ENCODE data around the gene DGAT2L6.
"Not testable (repeated sequence)": the region's sequence is repeated elsewhere in the genome, so short reads cannot be mapped to it uniquely, and the experiment has no call there.

DGAT2L6 gene

GRCh38 chrX:70226687-70227086, 49.4 kb downstream of the DGAT2L6 start:
- H3K36me3 ChIP-seq = no peaks in the 10 kb centered on the region
- no peaks in the 10 kb centered on the region for H3K4me1 ChIP-seq (ENCODE audit: control insufficient read depth in 1 of 2, insufficient read depth in 1 of 2, low read depth in 1 of 2, low read length in 1 of 2)
- no peak overlapping the region for H3K4me3 ChIP-seq (ENCODE audit: low read depth in 1 of 2, low read length in 1 of 2)
- TF ChIP-seq, protein P1, sequence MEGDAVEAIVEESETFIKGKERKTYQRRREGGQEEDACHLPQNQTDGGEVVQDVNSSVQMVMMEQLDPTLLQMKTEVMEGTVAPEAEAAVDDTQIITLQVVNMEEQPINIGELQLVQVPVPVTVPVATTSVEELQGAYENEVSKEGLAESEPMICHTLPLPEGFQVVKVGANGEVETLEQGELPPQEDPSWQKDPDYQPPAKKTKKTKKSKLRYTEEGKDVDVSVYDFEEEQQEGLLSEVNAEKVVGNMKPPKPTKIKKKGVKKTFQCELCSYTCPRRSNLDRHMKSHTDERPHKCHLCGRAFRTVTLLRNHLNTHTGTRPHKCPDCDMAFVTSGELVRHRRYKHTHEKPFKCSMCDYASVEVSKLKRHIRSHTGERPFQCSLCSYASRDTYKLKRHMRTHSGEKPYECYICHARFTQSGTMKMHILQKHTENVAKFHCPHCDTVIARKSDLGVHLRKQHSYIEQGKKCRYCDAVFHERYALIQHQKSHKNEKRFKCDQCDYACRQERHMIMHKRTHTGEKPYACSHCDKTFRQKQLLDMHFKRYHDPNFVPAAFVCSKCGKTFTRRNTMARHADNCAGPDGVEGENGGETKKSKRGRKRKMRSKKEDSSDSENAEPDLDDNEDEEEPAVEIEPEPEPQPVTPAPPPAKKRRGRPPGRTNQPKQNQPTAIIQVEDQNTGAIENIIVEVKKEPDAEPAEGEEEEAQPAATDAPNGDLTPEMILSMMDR (IDR thresholded peaks at IDR 0.05) = no peak
- no peak overlapping the region for H3K27ac ChIP-seq
- no peaks in the 10 kb centered on the region for H3K9me3 ChIP-seq
- no peaks in the 10 kb centered on the region for H3K27me3 ChIP-seq

GRCh38 chrX:70231666-70232065, 54.4 kb downstream of the DGAT2L6 start:
- Histone ChIP-seq H3K36me3 (no peaks in the 10 kb centered on the region), H3K27ac (no peak overlapping the region)
- TF ChIP-seq, protein P1 (IDR thresholded peaks at IDR 0.05) = no peak

GRCh38 chrX:70234355-70234754, 57.1 kb downstream of the DGAT2L6 start, which contains the start of gene AWAT1:
TSS of gene AWAT1 (plus strand) at chrX:70234655. CDS start at chrX:70234696, 41 bp downstream.
- Histone ChIP-seq H3K9me3 (no peaks in the 10 kb centered on the region), H3K36me3 (no peaks in the 10 kb centered on the region), H3K4me3 (ENCODE audit: low read depth in 1 of 2, low read length in 1 of 2) (no peak within 1 kb of the TSS), H3K4me1 (ENCODE audit: control insufficient read depth in 1 of 2, insufficient read depth in 1 of 2, low read depth in 1 of 2, low read length in 1 of 2) (no peaks in the 10 kb centered on the region), H3K27ac (no peak within 1 kb of the TSS), H3K27me3 (no peaks in the 10 kb centered on the region)
- TF ChIP-seq, protein P1 (IDR thresholded peaks at IDR 0.05) = no peak

More at GRCh38 chrX:70231666-70232065, 54.4 kb downstream of the DGAT2L6 start:
- Histone ChIP-seq H3K4me1 (ENCODE audit: control insufficient read depth in 1 of 2, insufficient read depth in 1 of 2, low read depth in 1 of 2, low read length in 1 of 2) (no peaks in the 10 kb centered on the region), H3K9me3 (no peaks in the 10 kb centered on the region), H3K4me3 (ENCODE audit: low read depth in 1 of 2, low read length in 1 of 2) (no peak overlapping the region), H3K27me3 (no peaks in the 10 kb centered on the region)

DNA sequence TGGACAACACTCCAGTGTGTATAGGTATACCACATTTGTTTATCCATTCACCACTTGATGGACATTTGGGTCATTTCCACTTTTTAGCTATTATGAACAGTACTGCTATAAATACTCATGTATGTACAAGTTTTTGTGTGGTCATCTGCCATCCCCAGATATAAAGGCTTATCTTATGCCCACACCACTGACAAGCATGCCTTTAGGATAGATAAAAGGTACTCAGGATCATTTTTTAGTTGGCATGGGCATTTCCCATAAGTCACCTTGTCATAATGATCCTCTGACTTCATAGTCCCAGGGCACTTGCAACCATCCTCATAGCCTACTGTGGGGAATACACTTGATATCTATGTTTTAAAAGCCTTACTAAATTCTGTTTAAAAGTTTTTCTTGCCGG, 63.5 kb downstream of the DGAT2L6 start:
- no peaks in the 10 kb centered on the region for H3K4me1 ChIP-seq (ENCODE audit: control insufficient read depth in 1 of 2, insufficient read depth in 1 of 2, low read depth in 1 of 2, low read length in 1 of 2)
- H3K9me3 ChIP-seq = no peaks in the 10 kb centered on the region
- H3K27me3 ChIP-seq = no peaks in the 10 kb centered on the region
- no peak overlapping the region for H3K4me3 ChIP-seq (ENCODE audit: low read depth in 1 of 2, low read length in 1 of 2)
- no peak overlapping the region for H3K27ac ChIP-seq
- no peaks in the 10 kb centered on the region for H3K36me3 ChIP-seq
- TF ChIP-seq, protein P1 (IDR thresholded peaks at IDR 0.05) = no peak

- Histone ChIP-seq H3K27ac (no peak overlapping the region), H3K27me3 (no peaks in the 10 kb centered on the region), H3K9me3 (no peaks in the 10 kb centered on the region), H3K4me3 (ENCODE audit: low read depth in 1 of 2, low read length in 1 of 2) (no peak overlapping the region), H3K36me3 (no peaks in the 10 kb centered on the region), H3K4me1 (ENCODE audit: control insufficient read depth in 1 of 2, insufficient read depth in 1 of 2, low read depth in 1 of 2, low read length in 1 of 2) (no peaks in the 10 kb centered on the region)
- TF ChIP-seq, protein P1 (IDR thresholded peaks at IDR 0.05) = no peak
These were observed 64.2 kb downstream of the DGAT2L6 start for GRCh38 chrX:70241501-70241900.

GRCh38 chrX:70243601-70244000, 66.3 kb downstream of the DGAT2L6 start:
- H3K9me3 ChIP-seq; H3K4me3 ChIP-seq (ENCODE audit: low read depth in 1 of 2, low read length in 1 of 2); H3K27me3 ChIP-seq; H3K4me1 ChIP-seq (ENCODE audit: control insufficient read depth in 1 of 2, insufficient read depth in 1 of 2, low read depth in 1 of 2, low read length in 1 of 2); H3K36me3 ChIP-seq; H3K27ac ChIP-seq: not testable (repeated sequence)

All from neutrophil (primary cell).